Chondrocyte (in vitro differentiated cells): ENCODE results near the gene KRT3. TPM values are rescaled to one million over a fixed set of nuclear protein-coding genes. Genes with fewer than 3 reads are reported as not detected.

Experiments used
- DNase-seq: peaks from one replicate; pipeline ENCODE4 v3.0.0; 2021; ENCODE audit warnings: mixed read lengths, low spot score
- H3K27ac Mint-ChIP-seq: one replicate; pipeline ENCODE4 v1.8.0; 2021; ENCODE audit warnings: mild to moderate bottlenecking, moderate library complexity, mixed read lengths; ENCODE audit not compliant: unreplicated experiment
- H3K27me3 Mint-ChIP-seq: 2 replicates; pipeline ENCODE4 v1.8.0; 2021; ENCODE audit warnings: low read depth, mixed read lengths
- H3K36me3 Mint-ChIP-seq: 2 replicates; pipeline ENCODE4 v1.8.0; 2021; ENCODE audit warnings: low read depth, mixed read lengths
- H3K4me1 Mint-ChIP-seq: 2 replicates; pipeline ENCODE4 v1.8.0; 2021; ENCODE audit warnings: low read depth, mild to moderate bottlenecking, mixed read lengths
- H3K4me3 Mint-ChIP-seq: one replicate; pipeline ENCODE4 v1.8.0; 2021; ENCODE audit warnings: mild to moderate bottlenecking, moderate library complexity, mixed read lengths; ENCODE audit not compliant: unreplicated experiment
- H3K9me3 Mint-ChIP-seq: 2 replicates; pipeline ENCODE4 v1.8.0; 2021; ENCODE audit warnings: low read depth, mixed read lengths
- total RNA-seq: library from RNA; stranded (reverse); gene quantifications from 3 replicates; pipeline ENCODE4 v1.2.1, GENCODE V29; 2021
- TF ChIP-seq, protein P1 (sequence below): fragments of 200-600 bp; sonication (generic); IDR thresholded peaks from 2 replicates; pipeline ENCODE4 v1.5.0; 2021; ENCODE audit warnings: antibody characterized with exemption, mild to moderate bottlenecking, moderate library complexity

Gene KRT3
- total RNA-seq, 1 donor from 2014 or later = not detected

DNA sequence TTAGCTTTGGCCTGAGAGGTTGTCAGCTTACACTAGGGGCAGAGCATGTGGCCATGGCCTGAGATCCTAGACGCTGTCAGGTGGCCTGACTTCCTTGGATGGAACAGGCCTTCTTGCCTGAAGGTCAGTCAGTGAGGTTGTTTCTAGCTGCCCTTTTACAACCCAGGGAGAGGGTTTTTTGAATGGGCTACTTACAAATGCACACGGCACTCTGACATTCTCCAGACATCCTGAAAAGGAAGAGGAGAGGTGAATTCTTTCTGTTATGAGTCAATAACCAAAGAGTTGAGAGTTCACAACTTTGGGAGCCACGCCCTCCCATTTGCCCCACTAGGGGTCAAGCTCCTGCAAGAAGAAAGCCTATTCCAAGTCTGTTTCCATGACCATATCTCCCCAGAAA is 26.6 kb downstream of the KRT3 start:
- DNase-seq = no peak
- Mint-ChIP-seq H3K27ac (no peak overlapping the region), H3K4me3 (no peak overlapping the region), H3K27me3 (peaks cover 66% of the 10 kb centered on the region), H3K36me3 (no peaks in the 10 kb centered on the region), H3K4me1 (no peaks in the 10 kb centered on the region), H3K9me3 (no peaks in the 10 kb centered on the region)
- TF ChIP-seq, protein P1, sequence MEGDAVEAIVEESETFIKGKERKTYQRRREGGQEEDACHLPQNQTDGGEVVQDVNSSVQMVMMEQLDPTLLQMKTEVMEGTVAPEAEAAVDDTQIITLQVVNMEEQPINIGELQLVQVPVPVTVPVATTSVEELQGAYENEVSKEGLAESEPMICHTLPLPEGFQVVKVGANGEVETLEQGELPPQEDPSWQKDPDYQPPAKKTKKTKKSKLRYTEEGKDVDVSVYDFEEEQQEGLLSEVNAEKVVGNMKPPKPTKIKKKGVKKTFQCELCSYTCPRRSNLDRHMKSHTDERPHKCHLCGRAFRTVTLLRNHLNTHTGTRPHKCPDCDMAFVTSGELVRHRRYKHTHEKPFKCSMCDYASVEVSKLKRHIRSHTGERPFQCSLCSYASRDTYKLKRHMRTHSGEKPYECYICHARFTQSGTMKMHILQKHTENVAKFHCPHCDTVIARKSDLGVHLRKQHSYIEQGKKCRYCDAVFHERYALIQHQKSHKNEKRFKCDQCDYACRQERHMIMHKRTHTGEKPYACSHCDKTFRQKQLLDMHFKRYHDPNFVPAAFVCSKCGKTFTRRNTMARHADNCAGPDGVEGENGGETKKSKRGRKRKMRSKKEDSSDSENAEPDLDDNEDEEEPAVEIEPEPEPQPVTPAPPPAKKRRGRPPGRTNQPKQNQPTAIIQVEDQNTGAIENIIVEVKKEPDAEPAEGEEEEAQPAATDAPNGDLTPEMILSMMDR = no peak

DNA sequence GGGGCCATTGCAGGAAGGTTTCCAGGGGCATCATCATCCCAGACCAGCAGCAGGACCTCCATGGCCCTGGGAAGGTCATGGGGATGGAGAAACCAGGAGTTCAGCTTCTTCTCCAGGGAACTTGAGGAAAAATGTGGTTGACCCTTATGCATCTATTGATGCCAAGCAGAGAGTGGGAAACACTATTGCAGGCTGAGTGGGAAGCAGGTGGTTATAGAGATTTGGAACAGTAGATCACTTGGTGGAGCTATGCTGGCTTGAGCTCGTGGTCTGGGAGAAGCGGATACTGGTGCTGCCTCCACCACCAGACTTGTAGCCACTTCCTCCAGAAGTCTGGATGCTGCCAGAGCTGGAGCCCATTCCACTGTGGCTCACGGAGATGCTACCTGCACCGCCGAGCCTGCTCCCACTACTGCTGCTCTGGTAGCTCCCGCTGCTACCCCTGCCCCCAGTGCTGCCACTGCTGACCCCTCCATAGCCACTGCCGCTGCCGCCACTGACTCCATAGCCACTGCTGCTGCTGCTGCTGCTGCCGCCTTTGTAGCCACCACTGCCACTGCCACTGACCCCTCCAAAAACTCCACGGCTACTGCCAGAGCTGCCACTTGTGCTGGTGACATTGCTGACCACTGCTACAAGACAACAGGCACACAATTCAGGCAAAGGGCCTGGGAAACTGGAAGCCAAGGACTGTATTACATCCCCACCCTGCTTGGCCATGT is 27.3 kb downstream of the KRT3 start:
- no peak for DNase-seq
- TF ChIP-seq, protein P1 = no peak
- no peak overlapping the region for H3K4me3 Mint-ChIP-seq
- H3K9me3 Mint-ChIP-seq = no peaks in the 10 kb centered on the region
- no peak overlapping the region for H3K27ac Mint-ChIP-seq
- peaks cover 69% of the 10 kb centered on the region for H3K27me3 Mint-ChIP-seq
- H3K4me1 Mint-ChIP-seq = no peaks in the 10 kb centered on the region
- H3K36me3 Mint-ChIP-seq = no peaks in the 10 kb centered on the region

DNA sequence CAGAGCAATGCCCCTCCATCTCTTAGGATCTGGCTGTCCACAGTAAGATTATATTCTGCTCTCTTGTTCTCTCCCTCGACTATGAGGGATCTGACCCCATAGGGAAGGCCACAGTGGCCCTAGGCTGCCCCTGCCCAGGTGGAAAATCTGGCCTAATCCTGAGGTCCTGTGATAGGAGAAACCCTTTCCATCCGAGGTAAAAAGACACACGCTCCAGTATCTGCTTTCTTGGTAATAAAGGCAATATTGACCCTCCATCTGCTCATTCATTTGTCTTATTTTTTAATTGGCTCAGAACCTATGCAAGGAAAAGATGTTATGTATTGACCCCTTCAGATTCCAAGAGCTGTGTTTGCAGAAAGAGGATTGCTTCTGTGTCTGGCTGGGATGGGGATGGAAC is 28.5 kb downstream of the KRT3 start:
- TF ChIP-seq, protein P1 = no peak
- H3K27me3 Mint-ChIP-seq = peaks cover 64% of the 10 kb centered on the region
- H3K36me3 Mint-ChIP-seq = no peaks in the 10 kb centered on the region
- no peak overlapping the region for H3K27ac Mint-ChIP-seq
- no peaks in the 10 kb centered on the region for H3K4me1 Mint-ChIP-seq
- H3K4me3 Mint-ChIP-seq = no peak overlapping the region
- H3K9me3 Mint-ChIP-seq = no peaks in the 10 kb centered on the region
- DNase-seq = no peak

DNA sequence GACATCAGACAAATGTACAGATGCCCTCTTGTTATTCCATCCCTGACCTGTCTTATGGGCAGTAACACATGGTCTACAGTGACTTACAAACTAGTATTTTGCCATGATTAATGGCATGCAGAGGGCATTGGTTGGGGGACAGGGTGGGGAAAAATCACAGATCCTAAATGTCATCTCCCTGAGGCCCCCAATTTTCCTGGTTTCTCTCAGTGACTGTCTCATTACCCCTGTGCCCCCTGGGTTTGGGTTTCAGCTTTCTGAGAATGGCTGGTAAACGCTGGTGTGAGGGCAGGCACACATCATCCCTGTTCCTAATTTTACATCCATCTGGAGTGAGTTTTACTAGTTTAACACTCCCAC is 28.9 kb downstream of the KRT3 start:
- Mint-ChIP-seq H3K9me3 (peaks cover 3% of the 10 kb centered on the region), H3K27ac (no peak overlapping the region), H3K27me3 (peaks cover 63% of the 10 kb centered on the region), H3K4me1 (no peaks in the 10 kb centered on the region), H3K36me3 (no peaks in the 10 kb centered on the region), H3K4me3 (no peak overlapping the region)
- no peak for DNase-seq
- TF ChIP-seq, protein P1 = no peak

DNA sequence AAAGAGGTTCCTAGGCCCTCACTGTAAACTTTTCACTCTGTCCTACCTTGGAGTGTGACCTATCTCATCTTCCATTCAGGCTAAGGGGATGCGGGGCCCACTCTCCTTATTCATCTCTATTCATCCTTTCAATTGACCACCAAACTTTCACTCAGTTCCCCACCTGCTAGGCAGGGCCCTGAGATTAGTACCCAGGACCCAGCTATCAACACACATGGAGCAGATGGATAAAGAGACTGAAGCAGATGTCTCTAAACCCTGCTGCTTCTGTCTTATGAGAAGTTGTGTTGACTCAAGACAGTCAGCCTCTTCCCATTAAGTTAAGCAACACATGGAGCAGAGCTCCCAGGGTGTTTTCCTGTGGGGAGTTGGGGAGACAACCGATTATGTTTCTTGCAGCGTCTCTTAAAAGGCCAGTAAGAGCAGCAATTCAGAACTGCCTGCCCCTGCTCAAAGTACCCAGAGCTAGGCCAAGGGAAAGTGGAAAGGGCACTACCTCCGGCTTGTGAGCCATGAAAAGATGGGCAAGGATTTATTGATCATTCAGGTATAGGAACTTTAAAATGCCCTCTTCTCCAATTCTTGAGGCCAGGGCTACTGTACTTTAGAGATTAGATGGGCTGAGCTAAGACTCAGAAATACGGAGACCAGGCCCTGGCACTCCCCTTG is 29.4 kb downstream of the KRT3 start:
- peaks cover 64% of the 10 kb centered on the region for H3K27me3 Mint-ChIP-seq
- no peaks in the 10 kb centered on the region for H3K4me1 Mint-ChIP-seq
- H3K27ac Mint-ChIP-seq = no peak overlapping the region
- no peak overlapping the region for H3K4me3 Mint-ChIP-seq
- no peaks in the 10 kb centered on the region for H3K36me3 Mint-ChIP-seq
- TF ChIP-seq, protein P1 = no peak
- no peak for DNase-seq
- H3K9me3 Mint-ChIP-seq = peaks cover 5% of the 10 kb centered on the region
